Activated T-helper 2 cell treated with anti-CD3 and anti-CD28 coated beads, Interferon-gamma antibody, Interleukin-2, Interleukin-4, amounts not matched to agents 10 μg/mL and 5 μg/mL and 100 μg/mL, durations not matched to agents 14 hours and 24 hours and 36 hours (primary cell): ENCODE results near the gene PCYT1A. TPM values are rescaled to one million over a fixed set of nuclear protein-coding genes. Genes with fewer than 3 reads are reported as not detected.
"Not testable (repeated sequence)": the region's sequence is repeated elsewhere in the genome, so short reads cannot be mapped to it uniquely, and the experiment has no call there.

Experiments
- DNase-seq: peaks from one replicate; pipeline ENCODE4 v3.0.0; 2021; ENCODE audit warnings: low spot score
- H3K27ac Mint-ChIP-seq: one replicate; pipeline ENCODE4 v1.8.0; 2021; ENCODE audit warnings: mixed read lengths
- H3K27me3 Mint-ChIP-seq: one replicate; pipeline ENCODE4 v1.8.0; 2021; ENCODE audit warnings: low read depth, mixed read lengths
- H3K36me3 Mint-ChIP-seq: one replicate; pipeline ENCODE4 v1.8.0; 2021; ENCODE audit warnings: low read depth, mixed read lengths
- H3K4me1 Mint-ChIP-seq: one replicate; pipeline ENCODE4 v1.8.0; 2021; ENCODE audit warnings: low read depth, mixed read lengths
- H3K4me3 Mint-ChIP-seq: one replicate; pipeline ENCODE4 v1.8.0; 2021; ENCODE audit warnings: low read depth, mild to moderate bottlenecking, moderate library complexity, mixed read lengths
- H3K9me3 Mint-ChIP-seq: one replicate; pipeline ENCODE4 v1.8.0; 2021; ENCODE audit warnings: mixed read lengths
- intact Hi-C: fragments of 100-400 bp; cut with micrococcal nuclease; formaldehyde crosslinking; loops from one replicate; pipeline ENCODE4 v1.15.1; 2023
- total RNA-seq: library from RNA; stranded (reverse); gene quantifications from 2 replicates; pipeline ENCODE4 v1.2.3, GENCODE V29; 2022

Gene PCYT1A
- total RNA-seq, 1 donor from 2014 or later: 53.7 TPM

- H3K9me3 Mint-ChIP-seq: no peaks in the 10 kb centered on the region
- H3K4me1 Mint-ChIP-seq: peaks cover 12% of the 10 kb centered on the region
- intact Hi-C loops: no loop called here
- H3K27ac Mint-ChIP-seq: no peak overlapping the region
- H3K4me3 Mint-ChIP-seq: no peak overlapping the region
- no peaks in the 10 kb centered on the region for H3K36me3 Mint-ChIP-seq
- H3K27me3 Mint-ChIP-seq: no peaks in the 10 kb centered on the region
- no peak for DNase-seq
Observed at GRCh38 chr3:196215493-196216020, 72.0 kb downstream of the PCYT1A start.

- H3K27me3 Mint-ChIP-seq: no peaks in the 10 kb centered on the region
- no peak for DNase-seq
- no peaks in the 10 kb centered on the region for H3K9me3 Mint-ChIP-seq
- no peak overlapping the region for H3K27ac Mint-ChIP-seq
- H3K4me1 Mint-ChIP-seq: peaks cover 10% of the 10 kb centered on the region
- intact Hi-C loops: no loop called here
- no peaks in the 10 kb centered on the region for H3K36me3 Mint-ChIP-seq
- no peak overlapping the region for H3K4me3 Mint-ChIP-seq
Observed at GRCh38 chr3:196214783-196215441, 72.6 kb downstream of the PCYT1A start.

- DNase-seq: no peak
- no peaks in the 10 kb centered on the region for H3K36me3 Mint-ChIP-seq
- intact Hi-C loops: no loop called here
- H3K9me3 Mint-ChIP-seq: no peaks in the 10 kb centered on the region
- H3K27me3 Mint-ChIP-seq: peaks cover 6% of the 10 kb centered on the region
- no peak within 1 kb of the TSS for H3K27ac Mint-ChIP-seq
- H3K4me1 Mint-ChIP-seq: no peaks in the 10 kb centered on the region
- H3K4me3 Mint-ChIP-seq: no peak within 1 kb of the TSS
Observed at GRCh38 chr3:196210673-196211556, 76.6 kb downstream of the PCYT1A start, which contains the start of gene ZDHHC19. Gene ZDHHC19 (minus strand): TSS chr3:196211400. CDS start chr3:196211315, 85 bp downstream.

- H3K36me3 Mint-ChIP-seq, H3K27ac Mint-ChIP-seq, H3K27me3 Mint-ChIP-seq, H3K4me1 Mint-ChIP-seq, H3K4me3 Mint-ChIP-seq, H3K9me3 Mint-ChIP-seq, DNase-seq: not testable (repeated sequence)
- intact Hi-C loops: loop anchor here (10.0 kb wide), 1 partner anchor 355 kb away; no protein-coding TSS in a partner anchor
Observed at GRCh38 chr3:196209944-196210672, 77.4 kb downstream of the PCYT1A start.

- Mint-ChIP-seq H3K27me3 (peaks cover 16% of the 10 kb centered on the region), H3K36me3 (no peaks in the 10 kb centered on the region), H3K27ac (no peak overlapping the region), H3K4me1 (peaks cover 2% of the 10 kb centered on the region), H3K9me3 (no peaks in the 10 kb centered on the region), H3K4me3 (no peak overlapping the region)
- DNase-seq: no peak
- intact Hi-C loops: loop anchor here (10.0 kb wide), 1 partner anchor 354 kb away; no protein-coding TSS in a partner anchor
Observed at GRCh38 chr3:196208942-196209695, 78.4 kb downstream of the PCYT1A start.

GRCh38 chr3:196207833-196208607 is 79.5 kb downstream of the PCYT1A start:
- peaks cover 4% of the 10 kb centered on the region for H3K4me1 Mint-ChIP-seq

GRCh38 chr3:196207159-196207832 is 80.2 kb downstream of the PCYT1A start:
- Mint-ChIP-seq H3K27me3 (peaks cover 26% of the 10 kb centered on the region), H3K36me3 (no peaks in the 10 kb centered on the region), H3K27ac (no peak overlapping the region), H3K9me3 (no peaks in the 10 kb centered on the region), H3K4me3 (peak overlapping the region; percentile 74), H3K4me1 (peaks cover 5% of the 10 kb centered on the region)
- no peak for DNase-seq
- intact Hi-C loops: loop anchor here (10.0 kb wide), 1 partner anchor 352 kb away; no protein-coding TSS in a partner anchor

More at GRCh38 chr3:196207833-196208607, 79.5 kb downstream of the PCYT1A start:
- H3K4me3 Mint-ChIP-seq: peak overlapping the region; percentile 74
- DNase-seq: peak; percentile 43
- no peak overlapping the region for H3K27ac Mint-ChIP-seq
- H3K36me3 Mint-ChIP-seq: no peaks in the 10 kb centered on the region
- no peaks in the 10 kb centered on the region for H3K9me3 Mint-ChIP-seq
- intact Hi-C loops: loop anchor here (10.0 kb wide), 1 partner anchor 353 kb away; no protein-coding TSS in a partner anchor
- H3K27me3 Mint-ChIP-seq: peaks cover 24% of the 10 kb centered on the region

GRCh38 chr3:196205442-196206205 is 81.9 kb downstream of the PCYT1A start:
- H3K9me3 Mint-ChIP-seq, H3K4me3 Mint-ChIP-seq, DNase-seq, H3K36me3 Mint-ChIP-seq, H3K27ac Mint-ChIP-seq, H3K4me1 Mint-ChIP-seq: not testable (repeated sequence)
- peaks cover 26% of the 10 kb centered on the region for H3K27me3 Mint-ChIP-seq
- intact Hi-C loops: loop anchor here (10.0 kb wide), 1 partner anchor 351 kb away; no protein-coding TSS in a partner anchor

- DNase-seq: no peak
- Mint-ChIP-seq H3K27me3 (peaks cover 26% of the 10 kb centered on the region), H3K4me1 (peaks cover 5% of the 10 kb centered on the region), H3K9me3 (no peaks in the 10 kb centered on the region), H3K27ac (no peak overlapping the region), H3K36me3 (no peaks in the 10 kb centered on the region), H3K4me3 (no peak overlapping the region)
- intact Hi-C loops: loop anchor here (10.0 kb wide), 1 partner anchor 349 kb away; no protein-coding TSS in a partner anchor
Observed at GRCh38 chr3:196203846-196204245, 83.7 kb downstream of the PCYT1A start.

GRCh38 chr3:196202516-196202970 is 85.0 kb downstream of the PCYT1A start:
- Mint-ChIP-seq H3K27ac (no peak overlapping the region), H3K36me3 (no peaks in the 10 kb centered on the region), H3K4me1 (peaks cover 5% of the 10 kb centered on the region), H3K4me3 (no peak overlapping the region), H3K27me3 (peaks cover 26% of the 10 kb centered on the region), H3K9me3 (no peaks in the 10 kb centered on the region)
- DNase-seq: no peak
- intact Hi-C loops: loop anchor here (10.0 kb wide), 1 partner anchor 348 kb away; no protein-coding TSS in a partner anchor
